GM12878 (cell line): Measurements from ENCODE around the gene ZNF805. TPM values are rescaled to one million over a fixed set of nuclear protein-coding genes. Genes with fewer than 3 reads are reported as not detected.

ENCODE experiments used
- ATAC-seq: fragments of 200-7000 bp; cut with Tn5 transposase; 3 replicates; pipeline ENCODE4 v1.9.1; 2020; ENCODE audit warnings: mild to moderate bottlenecking, moderate library complexity
- BruUV-seq: library from RNA; stranded (reverse); fragments of 400-500 nt; replicated peaks from 2 replicates; lab custom pipeline; 2021; lab: Mats Ljungman, UMichigan
- CTCF ChIA-PET: fragments of 300-600 bp; sonication (Branson Sonifier 250); formaldehyde crosslinking; extraction: SDS; loops from one replicate; lab custom pipeline; 2021; ENCODE audit warnings: inconsistent platforms; lab: Yijun Ruan, JAX
- POLR2A ChIA-PET: fragments of 350-600 bp; formaldehyde crosslinking; extraction: SDS; loops from one replicate; lab custom pipeline; 2021; ENCODE audit warnings: inconsistent platforms; lab: Charles Lee
- RAD21 ChIA-PET: fragments of 300-600 bp; sonication (Branson Sonifier 250); formaldehyde crosslinking; loops from one replicate; lab custom pipeline; 2023; ENCODE audit warnings: antibody characterized with exemption; ENCODE audit not compliant: unreplicated experiment; lab: Charles Lee
- SMC1A ChIA-PET: fragments of 300-600 bp; sonication (Branson Sonifier 250); formaldehyde crosslinking; loops from one replicate; lab custom pipeline; 2023; ENCODE audit not compliant: unreplicated experiment, uncharacterized antibody; lab: Charles Lee
- DNase-seq: peaks from one replicate; pipeline ENCODE4 v3.0.0-alpha.2; 2011; ENCODE audit warnings: low read depth, low spot score
- FAIRE-seq: peaks from 3 replicates; lab custom pipeline; 2011; peaks lifted over from hg19 to GRCh38; lab: Jason Lieb, UNC
- H2AFZ ChIP-seq: 2 replicates; pipeline ENCODE4 v1.6.0; 2011; ENCODE audit warnings: low read depth, low read length, control low read depth; ENCODE audit not compliant: control insufficient read depth
- H3K27ac ChIP-seq: 2 replicates; pipeline ENCODE4 v1.5.1; 2011; ENCODE audit warnings: control low read depth; ENCODE audit not compliant: control insufficient read depth, insufficient read depth
- H3K27me3 ChIP-seq, 2 experiments: replicated peaks in 1 of 2; 2 replicates each; pipeline versions ENCODE4 v1.6.0 to v1.6.1; 2011; ENCODE audit warnings: low read length in 1 of 2; ENCODE audit not compliant: control insufficient read depth in 2 of 2, insufficient read depth in 2 of 2
- H3K36me3 ChIP-seq, 2 experiments: 2 replicates each; pipeline ENCODE4 v1.5.1; 2011; ENCODE audit warnings: low read length in 1 of 2; ENCODE audit not compliant: control insufficient read depth in 2 of 2, insufficient read depth in 2 of 2
- H3K4me1 ChIP-seq: 2 replicates; pipeline ENCODE4 v1.6.1; 2011; ENCODE audit warnings: mild to moderate bottlenecking, low read length, moderate library complexity, mixed read lengths; ENCODE audit not compliant: control insufficient read depth, insufficient read depth
- H3K4me2 ChIP-seq: 2 replicates; pipeline ENCODE4 v1.6.0; 2011; ENCODE audit warnings: control low read depth; ENCODE audit not compliant: control insufficient read depth, insufficient read depth
- H3K4me3 ChIP-seq: fragments of 200-600 bp; sonication (generic); 2 replicates; pipeline ENCODE4 v1.5.1; 2016
- H3K79me2 ChIP-seq: 2 replicates; pipeline ENCODE4 v1.6.0; 2011; ENCODE audit warnings: low read length; ENCODE audit not compliant: control insufficient read depth, insufficient read depth
- H3K9ac ChIP-seq: 2 replicates; pipeline ENCODE4 v1.8.0; 2011; ENCODE audit warnings: low read length, control low read depth, mixed read lengths; ENCODE audit not compliant: control insufficient read depth, insufficient read depth
- H3K9me3 ChIP-seq: replicated peaks from 3 replicates; pipeline ENCODE4 v1.5.1; 2011; ENCODE audit warnings: mild to moderate bottlenecking, low read length; ENCODE audit not compliant: control insufficient read depth, insufficient read depth
- H4K20me1 ChIP-seq: 2 replicates; pipeline ENCODE4 v1.6.0; 2011; ENCODE audit not compliant: control insufficient read depth, insufficient read depth
- PAX5 ChIP-seq: IDR thresholded peaks from 2 replicates; pipeline ENCODE4 v1.6.1; 2011; ENCODE audit warnings: low read depth, low read length, borderline replicate concordance
- ZNF217 ChIP-seq: fragments of 450-650 bp; IDR thresholded peaks from 2 replicates; pipeline ENCODE4 v1.6.1; 2017; ENCODE audit warnings: antibody characterized with exemption, mild to moderate bottlenecking
- WGBS: methylation state at CpG from one replicate; pipeline ENCODE4 v1.1.6; 2016; ENCODE audit warnings: low lambda C conversion rate; ENCODE audit not compliant: insufficient replicate concordance, insufficient coverage; ENCODE audit errors: missing lambda C conversion rate; 5-methylcytosine and 5-hydroxymethylcytosine counted together
- in situ Hi-C: fragments of 300-500 bp; cut with MboI; formaldehyde crosslinking; loops from 9 replicates; pipeline ENCODE4 v1.14.3; 2018; ENCODE audit warnings: mixed read lengths
- intact Hi-C: fragments of 100-400 bp; cut with micrococcal nuclease; formaldehyde crosslinking; loops from one replicate; pipeline ENCODE4 v1.14.2; 2022; ENCODE audit not compliant: unreplicated experiment
- polyA plus RNA-seq, 11 experiments: library from polyadenylated mRNA; depleted of rRNA in 4 of 11; unstranded in 6 of 11; stranded (reverse) in 5 of 11; fragments of >200 nt; fragmentation: Nextera tagmentation in 4 of 11; fragmentation: Illumina TruSeq in 1 of 11; extraction: Ambion mirVana in 4 of 11; extraction: Trizol in 1 of 11; gene quantifications; 1 replicate in 1 of 11; 2 replicates in 10 of 11; pipeline versions ENCODE4 v1.2.1 to v1.2.3, GENCODE V29; 2011 to 2016; ENCODE audit warnings: inconsistent platforms in 2 of 11, missing spikeins in 2 of 11, low read depth in 1 of 11
- total RNA-seq, 4 experiments: library from RNA; depleted of rRNA in 3 of 4; stranded (reverse); fragments of >200 nt in 3 of 4; fragmentation: Illumina TruSeq in 1 of 4; extraction: Trizol in 1 of 4; gene quantifications; 2 replicates each; pipeline versions ENCODE4 v1.2.1 to v1.2.3, GENCODE V29; 2013 to 2021
- TF ChIP-seq, protein P1 (sequence below): IDR thresholded peaks from 2 replicates; pipeline ENCODE4 v1.6.1; 2012; ENCODE audit warnings: low read depth, low read length, improper control_type of control experiment
- TF ChIP-seq, protein P2 (sequence below): fragments of 450-650 bp; IDR thresholded peaks from 2 replicates; pipeline ENCODE4 v1.6.1; 2016; ENCODE audit warnings: mild to moderate bottlenecking

The ZNF805 gene
- total and polyA plus RNA-seq, 10 of the 15 experiments (the other 5 are each of a cell fraction or from before 2014, with no cell fraction given): 0.31 to 8.9 (median 2.3) TPM

DNA sequence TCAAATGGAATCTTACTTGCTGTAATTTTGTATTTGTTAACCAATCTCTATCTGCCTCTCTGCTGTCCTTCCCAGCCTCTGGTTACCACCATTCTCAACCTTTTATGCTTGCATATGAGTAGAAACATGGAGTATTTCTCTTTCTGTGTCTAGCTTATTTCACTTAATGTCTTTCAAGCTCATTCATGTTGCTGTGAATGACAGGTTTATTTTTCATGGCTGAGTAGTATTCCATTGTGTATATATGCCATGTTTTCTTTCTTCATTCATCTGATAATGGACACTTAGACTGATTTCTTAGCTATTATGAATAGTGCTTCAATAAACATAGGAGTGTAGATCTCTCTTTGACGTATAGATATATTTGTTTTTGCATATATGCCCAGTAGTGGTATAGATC is 53.3 kb downstream of the ZNF805 start:
- BruUV-seq: no TSS peak
- H3K4me2 ChIP-seq: no peak overlapping the region
- no peak for FAIRE-seq
- RAD21 ChIA-PET: interaction anchor here (1.2 kb wide), 1 partner anchor 9 kb away, joined by 5 read pairs; no protein-coding TSS in a partner anchor
- no peak overlapping the region for H3K9ac ChIP-seq
- H3K4me3 ChIP-seq: no peak overlapping the region
- no peaks in the 10 kb centered on the region for H3K4me1 ChIP-seq
- POLR2A ChIA-PET: interaction anchor here (1.0 kb wide), 1 partner anchor 9 kb away, joined by 3 read pairs; no protein-coding TSS in a partner anchor
- no peak for DNase-seq
- intact Hi-C loops: no loop called here
- CTCF ChIA-PET: interaction anchor here (0.6 kb wide), 1 partner anchor 955 kb away, joined by 3 read pairs; no protein-coding TSS in a partner anchor
- SMC1A ChIA-PET: interaction anchor here (0.6 kb wide), 1 partner anchor 11 kb away, joined by 4 read pairs; no protein-coding TSS in a partner anchor
- ATAC-seq: no peak
- TF ChIP-seq ZNF217 (peak; percentile 34; the same call in 1 of the 2 replicates), PAX5 (no peak)
- TF ChIP-seq, protein P1, sequence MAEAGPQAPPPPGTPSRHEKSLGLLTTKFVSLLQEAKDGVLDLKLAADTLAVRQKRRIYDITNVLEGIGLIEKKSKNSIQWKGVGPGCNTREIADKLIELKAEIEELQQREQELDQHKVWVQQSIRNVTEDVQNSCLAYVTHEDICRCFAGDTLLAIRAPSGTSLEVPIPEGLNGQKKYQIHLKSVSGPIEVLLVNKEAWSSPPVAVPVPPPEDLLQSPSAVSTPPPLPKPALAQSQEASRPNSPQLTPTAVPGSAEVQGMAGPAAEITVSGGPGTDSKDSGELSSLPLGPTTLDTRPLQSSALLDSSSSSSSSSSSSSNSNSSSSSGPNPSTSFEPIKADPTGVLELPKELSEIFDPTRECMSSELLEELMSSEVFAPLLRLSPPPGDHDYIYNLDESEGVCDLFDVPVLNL: no peak
- TF ChIP-seq, protein P2, sequence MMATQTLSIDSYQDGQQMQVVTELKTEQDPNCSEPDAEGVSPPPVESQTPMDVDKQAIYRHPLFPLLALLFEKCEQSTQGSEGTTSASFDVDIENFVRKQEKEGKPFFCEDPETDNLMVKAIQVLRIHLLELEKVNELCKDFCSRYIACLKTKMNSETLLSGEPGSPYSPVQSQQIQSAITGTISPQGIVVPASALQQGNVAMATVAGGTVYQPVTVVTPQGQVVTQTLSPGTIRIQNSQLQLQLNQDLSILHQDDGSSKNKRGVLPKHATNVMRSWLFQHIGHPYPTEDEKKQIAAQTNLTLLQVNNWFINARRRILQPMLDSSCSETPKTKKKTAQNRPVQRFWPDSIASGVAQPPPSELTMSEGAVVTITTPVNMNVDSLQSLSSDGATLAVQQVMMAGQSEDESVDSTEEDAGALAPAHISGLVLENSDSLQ: peak; percentile 15; the same call in 1 of the 2 replicates
- no peak overlapping the region for H2AFZ ChIP-seq
- no peaks in the 10 kb centered on the region for H4K20me1 ChIP-seq
- in situ Hi-C loops: no loop called here
- H3K27me3 ChIP-seq: no peaks in the 10 kb centered on the region
- H3K27ac ChIP-seq: no peak overlapping the region
- H3K9me3 ChIP-seq: peaks cover 37% of the 10 kb centered on the region
- peaks cover 24 to 48% of the 10 kb centered on the region in 2 experiments for H3K36me3 ChIP-seq
- WGBS: 92% methylated on average over 1 of the region's 1 CpG
- peaks cover 33% of the 10 kb centered on the region for H3K79me2 ChIP-seq
